Activated T-cell treated with anti-CD3 and anti-CD28 coated beads, Interleukin-2, amount 50 U/mL, for 48 hours (primary cell): Measurements from ENCODE around the gene NME3.
"Not testable (repeated sequence)": the region's sequence is repeated elsewhere in the genome, so short reads cannot be mapped to it uniquely, and the experiment has no call there.

ENCODE experiments used
- DNase-seq, 2 experiments: peaks; one replicate each; pipeline ENCODE4 v3.0.0-alpha.2; 2020

Gene NME3

DNA sequence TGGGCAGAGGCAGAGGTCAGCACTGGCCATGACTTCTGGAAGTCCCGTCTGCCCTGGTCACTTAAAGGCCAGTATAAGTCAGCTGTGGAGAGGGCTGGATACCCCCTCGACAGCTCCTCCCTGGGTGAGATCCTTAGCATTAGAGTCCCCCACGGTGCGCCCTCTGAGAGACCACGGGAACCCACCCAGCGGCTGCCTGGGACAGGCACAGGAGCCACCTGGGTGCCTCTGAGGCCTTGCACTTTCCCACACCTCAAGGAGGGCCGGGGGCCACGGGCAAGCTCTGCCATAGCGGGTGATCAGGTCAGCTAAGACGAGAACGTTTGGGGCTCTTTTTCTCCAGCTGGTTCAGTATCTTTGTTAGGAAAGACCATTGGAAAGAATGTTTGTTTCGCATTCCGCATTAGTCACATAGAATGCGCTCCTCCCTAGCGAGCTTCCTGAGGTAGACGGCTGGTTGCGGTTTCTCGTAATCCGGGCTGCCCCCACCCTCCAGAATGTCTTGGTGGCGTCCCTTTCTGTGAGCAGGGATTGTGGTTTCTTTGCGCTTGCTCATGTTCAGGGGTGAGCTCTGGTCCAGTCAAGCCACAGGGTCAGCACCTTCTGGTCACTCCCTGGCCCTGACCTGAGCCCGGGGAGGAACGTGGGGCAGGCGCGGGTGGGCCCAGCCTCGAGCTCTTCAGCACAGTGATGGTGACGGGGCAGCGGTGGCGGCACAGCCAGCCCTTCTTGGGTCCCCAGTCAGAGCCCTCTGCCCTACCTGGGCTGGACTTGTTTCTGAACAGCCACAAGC is 25.2 kb downstream of the NME3 start:
- no peak for DNase-seq

DNA sequence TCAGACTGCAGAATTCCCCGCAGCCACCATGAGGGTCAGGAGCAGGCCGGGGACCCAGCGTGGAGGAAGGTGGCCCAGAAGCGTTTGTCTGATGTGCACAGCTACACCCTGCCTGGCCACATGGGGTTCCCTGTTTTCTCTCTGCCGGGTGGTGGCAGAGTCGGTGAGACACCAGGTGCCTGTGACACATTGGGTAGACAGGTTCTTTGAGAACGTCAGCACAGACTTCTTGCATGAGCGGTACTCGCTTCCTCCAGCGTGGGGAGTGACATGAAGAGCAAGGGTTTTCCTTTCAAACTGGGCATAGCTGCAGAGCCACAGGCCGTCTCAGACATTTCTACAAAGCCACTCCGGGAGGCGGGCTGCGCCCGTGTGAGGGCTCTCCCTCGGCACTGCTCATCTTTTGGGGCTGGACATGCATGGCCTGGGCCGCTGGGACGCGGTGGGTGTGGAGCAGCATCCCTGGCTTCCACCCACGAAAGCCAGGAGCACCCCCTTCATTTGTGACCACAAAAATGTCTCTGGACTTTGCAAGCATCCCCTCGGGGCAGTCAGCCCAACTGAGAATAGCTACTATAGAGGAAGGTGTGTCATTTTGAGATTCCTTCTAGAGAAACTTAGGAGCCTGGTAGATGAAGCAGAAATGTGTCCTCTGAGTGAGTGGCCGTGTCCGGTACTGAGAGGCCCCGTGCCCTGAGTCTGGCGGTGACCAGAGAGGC is 26.0 kb downstream of the NME3 start:
- no peak for DNase-seq

DNA sequence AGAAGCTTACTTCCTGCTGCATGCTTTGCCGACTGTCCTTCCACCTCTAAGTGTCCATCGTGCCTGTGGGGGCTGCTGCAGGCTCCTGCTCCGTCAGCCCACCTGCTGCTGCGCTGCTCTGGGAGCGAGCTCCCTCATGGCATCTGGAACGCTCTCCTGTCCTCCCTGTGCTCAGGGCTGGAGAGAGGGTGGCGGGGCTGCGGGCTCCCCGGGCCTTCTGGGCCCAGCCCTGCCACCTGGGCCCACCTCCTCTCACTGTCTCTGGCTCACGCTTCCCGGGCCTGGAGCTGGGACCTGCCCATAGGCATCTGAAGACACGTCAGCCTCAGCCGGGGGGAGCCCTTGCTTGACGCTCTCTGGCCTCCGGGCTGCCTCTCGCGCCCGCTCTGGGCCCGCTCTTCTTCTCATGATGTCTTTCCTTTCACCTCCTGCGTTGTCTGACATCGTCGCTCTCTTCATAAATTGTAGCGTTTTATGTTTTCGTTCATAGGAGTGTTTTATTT is 27.0 kb downstream of the NME3 start:
- no peak for DNase-seq

DNA sequence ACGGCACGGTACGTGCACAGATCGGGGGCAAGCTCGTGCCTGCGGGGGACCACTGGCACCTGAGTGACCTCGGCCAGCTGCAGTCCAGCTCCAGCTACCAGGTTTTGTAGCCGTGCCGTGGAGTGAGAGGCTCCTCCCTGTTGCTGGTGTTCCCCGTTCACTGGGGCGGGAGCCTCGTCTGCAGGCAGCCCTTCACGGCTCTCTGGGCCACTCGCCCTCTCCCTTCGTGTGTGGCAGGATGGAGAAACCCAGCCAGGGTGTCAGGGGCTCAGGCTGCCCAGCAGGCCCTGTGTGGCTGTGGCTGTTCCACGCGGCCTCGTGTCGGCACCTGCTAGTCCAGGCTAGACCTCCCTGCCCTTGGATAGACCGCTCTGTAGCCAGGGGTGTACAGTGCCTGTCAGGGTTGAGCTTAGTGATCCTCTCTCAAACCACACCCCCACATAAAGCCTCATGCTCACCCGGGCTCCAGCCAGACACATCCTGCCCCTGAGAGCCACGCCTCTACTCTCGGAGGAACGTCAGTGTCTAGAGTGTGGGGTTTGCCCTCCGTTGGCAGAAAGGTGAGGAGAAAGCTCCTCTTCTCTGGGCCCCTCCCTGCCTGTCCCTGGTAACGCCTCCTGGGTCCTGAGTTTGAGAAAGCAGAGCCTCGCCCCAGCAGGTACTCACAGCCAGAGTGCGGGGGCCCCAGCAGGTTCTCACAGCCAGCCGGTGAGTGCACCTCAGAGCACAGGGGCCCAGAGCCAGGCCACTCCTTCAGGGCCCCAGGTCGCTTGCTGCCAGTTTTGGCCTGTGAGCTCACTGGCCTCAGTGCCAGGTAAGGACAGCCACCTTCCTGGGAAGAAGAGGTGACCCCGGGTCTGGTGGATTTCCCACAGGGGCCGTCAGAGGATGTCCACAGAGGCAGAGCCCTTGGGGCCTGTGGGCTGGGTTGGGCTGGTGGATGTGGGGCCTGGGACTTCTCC is 27.7 kb downstream of the NME3 start:
- DNase-seq, result no peak

DNA sequence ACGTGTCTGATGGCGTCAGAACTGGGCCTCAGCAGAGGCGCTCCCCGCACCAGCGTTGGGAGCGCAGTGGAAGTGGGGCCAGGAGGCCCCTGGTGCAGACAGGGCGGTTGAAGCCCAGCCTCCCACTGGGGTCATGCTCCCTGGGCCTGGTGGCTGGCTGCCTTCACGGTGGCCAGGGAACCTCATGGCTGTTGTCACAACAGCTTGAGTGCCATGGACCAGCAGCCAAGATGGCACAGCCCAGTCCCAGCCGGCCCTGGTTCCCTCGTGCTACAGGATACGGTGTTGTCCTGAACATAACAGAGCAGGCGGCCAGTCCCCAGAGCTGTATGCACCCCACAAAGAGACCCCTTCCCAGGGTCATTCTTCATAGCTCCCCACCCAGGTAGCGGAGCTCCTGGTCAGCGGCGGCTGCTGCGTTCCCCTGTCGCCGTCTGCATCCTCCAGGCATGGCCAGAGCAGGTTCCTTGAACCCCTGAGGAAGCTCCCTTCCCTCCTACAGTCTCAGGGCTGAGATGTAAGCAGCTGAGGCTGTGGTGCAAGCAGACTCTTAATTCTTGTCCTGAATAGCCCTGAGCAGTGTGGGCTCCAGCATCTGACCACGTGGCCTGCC is 29.7 kb downstream of the NME3 start:
- DNase-seq, result no peak

DNA sequence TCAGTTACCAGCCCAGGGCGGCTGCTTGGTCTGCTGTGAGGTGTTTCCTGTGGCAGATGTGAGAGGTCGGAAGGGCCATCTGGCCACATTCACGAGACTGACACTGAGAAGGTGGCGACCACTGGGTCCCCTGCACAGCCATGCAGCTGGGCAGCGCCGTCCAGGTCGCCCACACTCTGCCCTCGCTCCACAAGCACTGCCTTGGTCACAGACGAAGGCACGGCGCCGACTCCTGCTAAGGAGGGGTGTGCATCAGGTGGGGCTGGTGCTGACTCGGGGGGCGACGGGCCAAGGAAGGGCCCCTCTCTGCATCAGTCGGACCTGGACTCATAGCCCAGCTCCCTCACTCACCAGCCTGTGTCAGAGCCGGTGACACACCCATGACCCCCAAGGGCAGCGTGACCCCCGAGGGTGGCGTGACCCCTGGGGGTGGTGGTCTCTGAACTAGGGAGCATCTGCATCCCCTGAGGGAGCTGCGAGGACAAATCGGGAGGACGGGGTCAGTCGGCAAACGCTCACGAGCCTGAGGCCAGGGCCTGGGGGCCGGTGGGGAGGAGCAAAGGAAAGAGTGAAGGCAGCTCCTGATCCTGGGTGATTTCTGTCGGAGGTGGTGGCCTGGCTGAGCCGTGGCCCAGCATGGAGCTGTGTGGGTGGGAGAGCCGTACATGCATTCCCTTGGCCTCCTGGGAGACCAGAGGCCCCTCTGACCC is 30.4 kb downstream of the NME3 start:
- DNase-seq, result no peak

DNA sequence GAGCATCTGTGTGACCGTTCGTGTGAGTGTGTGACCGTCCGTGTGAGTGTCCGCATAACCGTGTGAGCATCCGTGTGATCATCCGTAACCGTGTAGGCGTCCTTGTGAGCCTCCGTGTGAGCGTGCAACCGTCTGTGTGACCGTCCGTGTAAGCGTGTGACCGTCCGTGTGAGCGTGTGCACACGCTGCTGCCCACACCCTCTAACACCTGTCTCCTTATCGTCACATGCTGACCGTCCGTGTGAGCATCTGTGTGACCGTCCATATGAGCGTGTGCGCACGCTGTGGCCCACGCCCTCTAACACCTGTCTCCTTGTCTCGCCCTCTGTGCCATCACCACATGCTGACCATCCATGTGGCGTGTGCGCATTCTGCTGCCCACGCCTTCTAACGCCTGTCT is 31.1 kb downstream of the NME3 start:
- no peak for DNase-seq

DNA sequence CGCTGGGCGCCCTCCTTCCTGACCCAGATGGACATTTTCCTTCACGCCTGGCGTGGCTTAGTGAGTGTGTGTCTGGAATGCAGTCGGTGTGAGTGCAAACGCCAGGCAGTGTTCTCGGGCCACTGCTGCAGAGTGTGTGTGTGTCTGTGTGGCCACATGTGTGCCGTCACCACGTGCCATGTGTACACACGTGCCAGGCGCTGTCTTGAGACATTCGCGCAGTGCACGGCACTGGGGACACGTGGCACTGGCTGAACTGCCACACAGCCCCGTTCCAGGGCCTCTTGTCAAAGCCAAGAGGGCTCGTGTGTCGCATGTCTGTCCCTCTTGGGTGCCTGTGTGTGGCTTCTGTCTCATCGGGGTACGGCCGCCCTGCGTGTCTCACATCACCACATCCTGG is 36.5 kb downstream of the NME3 start:
- no peak for DNase-seq

DNA sequence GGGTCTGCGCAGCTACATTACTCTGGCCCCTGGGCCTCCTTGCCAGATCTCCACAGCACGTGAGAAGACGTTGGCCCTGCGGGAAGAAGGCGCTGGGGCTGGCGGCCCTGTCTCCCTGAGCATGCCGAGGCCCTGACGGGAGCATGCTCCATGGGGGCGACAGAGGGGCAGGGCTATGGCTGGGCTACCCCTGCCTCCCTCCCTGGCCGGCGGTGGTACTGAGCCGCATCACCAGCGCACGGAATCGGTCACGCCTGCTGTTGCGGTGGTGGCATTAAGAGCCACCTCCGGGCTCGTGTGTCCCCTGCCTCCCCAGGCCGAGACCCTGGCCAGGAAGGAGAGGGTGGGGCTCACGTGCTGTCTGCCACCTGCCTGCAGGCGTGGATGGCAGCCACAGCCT is 37.2 kb downstream of the NME3 start:
- no peak for DNase-seq

DNA sequence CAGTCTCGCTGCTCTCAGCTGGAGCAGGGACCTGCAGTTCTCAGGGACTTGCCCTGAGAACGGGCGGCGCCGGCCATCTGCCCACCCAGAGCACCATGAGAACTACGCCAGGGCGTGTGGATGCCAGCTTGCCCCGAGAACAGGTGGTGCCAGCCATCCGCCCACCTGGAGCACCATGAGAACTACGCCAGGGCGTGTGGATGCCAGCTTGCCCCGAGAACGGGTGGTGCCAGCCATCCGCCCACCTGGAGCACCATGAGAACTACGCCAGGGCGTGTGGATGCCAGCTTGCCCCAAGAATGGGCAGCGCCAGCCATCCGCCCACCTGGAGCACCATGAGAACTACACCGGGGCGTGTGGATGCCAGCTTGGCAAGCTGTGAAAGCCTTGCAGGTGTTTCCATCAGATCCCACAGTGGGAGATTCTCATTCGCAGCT is 38.8 kb downstream of the NME3 start:
- not testable (repeated sequence) for DNase-seq

DNA sequence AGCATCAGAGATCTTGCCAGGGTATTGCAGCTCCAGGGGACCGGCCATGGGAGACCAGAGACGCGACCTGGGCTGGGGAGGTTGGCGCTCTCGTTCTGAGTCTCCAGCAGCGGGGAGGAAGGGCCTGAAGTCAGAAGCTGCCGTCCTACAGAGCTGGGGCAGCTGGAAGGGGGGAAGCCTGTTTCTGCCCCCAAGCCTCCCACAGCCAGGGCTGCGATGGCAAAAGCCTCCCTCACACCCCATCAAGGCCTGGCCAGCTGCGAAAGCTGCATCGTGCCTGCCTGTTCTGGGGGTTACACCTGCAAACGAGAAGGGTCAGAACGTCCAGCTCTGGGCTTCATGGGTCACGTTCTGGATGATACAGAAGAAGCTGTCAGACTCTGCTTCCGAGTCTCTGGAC is 39.3 kb downstream of the NME3 start:
- DNase-seq, result no peak

DNA sequence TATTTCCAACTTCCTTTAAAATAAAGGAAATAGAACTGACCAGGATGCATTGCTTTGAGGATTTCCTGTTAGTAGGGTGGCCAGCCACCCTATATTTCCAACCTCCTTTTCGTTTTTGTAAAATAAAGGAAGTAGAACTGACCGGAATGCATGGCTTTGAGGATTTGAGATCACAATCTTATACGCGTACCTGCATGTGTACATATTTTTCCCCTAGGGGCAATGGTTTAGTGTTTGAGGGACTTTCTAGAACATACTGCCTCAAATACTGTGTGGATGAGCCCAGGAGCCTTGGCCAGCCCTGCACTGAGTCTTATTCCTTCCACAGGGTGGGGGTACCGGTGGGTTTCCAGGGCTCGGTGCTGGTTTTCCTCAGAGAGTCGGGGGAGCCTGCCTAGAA is 39.7 kb downstream of the NME3 start:
- no peak for DNase-seq

DNA sequence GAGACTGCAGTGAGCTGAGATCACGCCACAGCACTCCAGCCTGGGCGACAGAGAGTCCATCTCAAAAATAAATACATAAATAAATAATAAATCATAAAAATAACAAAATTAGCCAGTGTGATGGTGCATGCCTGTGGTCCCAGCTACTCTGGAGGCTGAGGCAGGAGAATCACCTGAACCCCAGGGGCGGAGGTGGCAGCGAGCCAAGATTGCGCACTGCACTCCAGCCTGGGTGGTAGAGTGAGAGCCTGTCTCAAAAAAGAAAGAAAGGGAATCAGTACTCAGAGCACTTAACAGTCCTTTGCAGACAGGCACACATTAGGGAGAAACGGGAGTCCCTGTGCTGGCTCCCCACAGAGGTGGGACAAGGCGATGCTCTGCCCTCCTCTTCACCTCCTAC is 40.3 kb downstream of the NME3 start:
- DNase-seq, result no peak

DNA sequence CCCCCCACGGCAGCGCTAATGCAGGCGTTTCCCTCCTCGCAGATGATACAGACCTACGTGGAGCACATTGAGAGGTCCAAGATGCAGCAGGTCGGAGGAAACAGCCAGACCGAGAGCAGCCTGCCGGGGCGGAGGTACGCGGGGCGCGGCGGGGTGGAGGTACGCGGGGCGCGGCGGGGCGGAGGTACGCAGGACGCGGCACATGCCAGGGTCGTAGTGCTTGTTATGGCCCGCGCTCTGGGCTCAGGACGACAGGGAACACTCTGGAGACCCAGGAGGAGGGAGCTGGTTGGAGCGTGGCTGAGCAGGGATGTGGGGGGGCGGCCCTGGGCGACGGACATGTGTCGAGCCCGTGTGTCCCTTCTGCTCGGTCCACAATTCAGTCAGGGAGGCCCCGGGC is 41.9 kb downstream of the NME3 start:
- no peak for DNase-seq

DNA sequence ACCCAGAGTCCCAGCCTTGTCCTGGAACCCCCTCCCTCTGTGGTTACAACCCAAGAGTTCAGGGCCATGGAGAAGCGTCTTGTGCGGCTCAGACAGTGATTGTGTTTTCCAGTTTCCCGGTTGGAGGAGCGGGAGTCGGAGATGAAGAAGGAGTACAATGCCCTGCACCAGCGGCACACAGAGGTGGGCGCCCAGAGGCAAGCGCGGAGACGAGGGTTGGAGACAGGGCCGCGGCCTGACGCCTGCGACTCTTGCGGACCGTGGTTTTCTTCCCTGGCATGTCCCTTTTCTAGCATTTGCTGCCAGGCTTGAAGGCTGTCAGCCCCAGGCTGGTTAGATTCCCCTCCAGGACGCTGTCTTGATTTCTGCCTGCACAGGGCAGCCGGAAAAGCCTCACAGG is 42.3 kb downstream of the NME3 start:
- no peak for DNase-seq

DNA sequence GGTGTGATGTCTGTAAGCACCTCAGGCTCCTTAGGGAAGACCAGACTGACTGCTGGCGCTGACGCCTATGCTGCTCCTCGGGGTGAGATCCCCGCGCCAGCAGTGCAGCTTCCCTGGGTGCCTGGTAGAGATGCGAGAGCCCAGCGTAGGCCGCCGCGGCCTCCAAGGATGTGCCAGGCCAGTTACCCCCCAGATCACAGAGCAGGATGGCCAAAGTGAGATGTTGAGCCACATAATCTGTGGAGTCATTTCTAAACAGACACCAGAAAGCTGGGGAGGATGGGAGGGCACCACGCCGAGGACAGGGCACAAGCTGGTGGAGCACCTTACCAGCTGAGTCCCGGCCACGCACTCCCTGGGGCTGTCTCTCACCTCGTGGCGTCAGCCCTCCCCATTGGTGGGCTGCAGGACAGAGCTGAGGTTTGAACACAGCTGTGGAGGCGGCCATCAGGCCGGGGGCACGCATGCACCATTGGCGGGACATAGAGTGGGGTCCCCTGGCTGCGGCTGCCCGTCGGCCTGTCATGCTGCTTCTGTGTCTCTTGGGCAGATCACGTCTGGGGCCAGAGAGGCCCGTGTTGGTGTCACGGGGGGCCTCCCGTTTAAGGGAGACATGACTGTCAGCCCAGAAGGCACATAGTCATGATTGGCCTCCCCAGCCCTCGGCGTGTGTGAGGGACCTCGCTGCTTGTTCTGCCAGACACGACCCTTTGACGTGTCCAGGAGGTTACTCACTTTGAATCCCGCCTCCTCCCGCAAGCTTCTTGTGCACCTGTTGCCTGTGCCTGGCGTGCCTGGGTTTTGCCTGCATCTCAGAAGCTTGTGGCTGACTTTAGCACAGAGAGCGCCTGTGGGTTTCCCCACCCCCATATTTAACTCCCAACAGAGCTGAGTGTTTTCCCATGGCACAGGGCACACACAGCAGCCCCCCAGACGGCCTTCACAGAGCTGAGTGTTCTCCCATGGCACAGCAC is 43.4 kb downstream of the NME3 start:
- no peak for DNase-seq

DNA sequence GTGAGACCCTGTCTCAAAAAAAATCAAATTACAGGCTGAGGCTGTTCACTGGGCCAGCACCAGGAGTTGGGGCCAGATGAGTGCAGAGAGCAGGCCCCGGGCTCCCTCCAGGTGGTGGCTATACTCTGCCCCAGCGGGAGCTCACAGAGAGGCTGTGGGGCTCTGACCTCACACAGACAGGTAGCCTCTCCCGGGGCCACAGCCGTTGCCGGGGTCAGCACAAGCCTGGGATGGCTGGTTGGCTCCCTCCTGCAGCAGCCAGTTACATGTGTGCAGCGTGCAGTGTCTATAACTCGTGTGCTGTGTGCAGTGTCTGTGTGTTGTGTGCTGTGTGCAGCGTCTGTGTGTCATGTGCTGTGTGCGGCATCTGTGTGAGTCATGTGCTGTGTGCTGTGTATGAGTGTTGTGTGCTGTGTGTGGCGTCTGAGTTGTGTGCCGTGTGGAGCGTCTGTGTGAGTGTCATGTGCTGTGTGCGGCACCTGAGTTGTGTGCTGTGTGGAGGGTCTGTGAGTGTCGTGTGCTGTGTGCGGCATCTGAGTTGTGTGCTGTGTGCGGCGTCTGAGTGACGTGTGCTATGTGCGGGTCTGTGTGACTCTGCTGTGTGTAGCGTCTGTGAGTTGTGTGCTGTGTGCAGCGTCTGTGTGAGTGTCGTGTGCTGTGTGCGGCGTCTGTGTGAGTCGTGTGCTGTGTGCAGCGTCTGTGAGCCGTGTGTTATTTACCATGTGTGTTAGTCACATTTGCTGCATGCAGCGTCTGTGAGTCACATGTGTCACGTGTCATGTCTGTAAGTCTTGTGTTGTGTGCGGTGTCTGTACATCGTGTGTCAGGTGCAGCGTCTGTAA is 44.5 kb downstream of the NME3 start:
- DNase-seq, result no peak

DNA sequence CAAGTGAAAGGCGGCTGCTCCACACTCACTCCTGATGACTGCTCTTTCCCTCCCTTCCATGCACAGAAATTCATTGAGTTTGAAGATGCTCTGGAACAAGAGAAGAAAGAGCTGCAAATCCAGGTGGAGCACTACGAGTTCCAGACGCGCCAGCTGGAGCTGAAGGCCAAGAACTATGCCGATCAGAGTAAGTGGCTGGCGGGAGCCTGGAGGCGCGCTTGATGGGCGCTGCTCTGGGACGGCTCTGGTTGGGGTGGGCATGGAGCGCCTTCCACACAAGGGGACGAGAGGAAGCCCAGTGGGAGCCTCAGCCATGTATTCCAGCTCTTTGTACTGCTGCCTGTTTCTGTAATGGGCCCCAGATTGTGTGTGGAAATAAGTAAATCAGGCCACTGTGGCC is 46.9 kb downstream of the NME3 start:
- DNase-seq, result no peak

DNA sequence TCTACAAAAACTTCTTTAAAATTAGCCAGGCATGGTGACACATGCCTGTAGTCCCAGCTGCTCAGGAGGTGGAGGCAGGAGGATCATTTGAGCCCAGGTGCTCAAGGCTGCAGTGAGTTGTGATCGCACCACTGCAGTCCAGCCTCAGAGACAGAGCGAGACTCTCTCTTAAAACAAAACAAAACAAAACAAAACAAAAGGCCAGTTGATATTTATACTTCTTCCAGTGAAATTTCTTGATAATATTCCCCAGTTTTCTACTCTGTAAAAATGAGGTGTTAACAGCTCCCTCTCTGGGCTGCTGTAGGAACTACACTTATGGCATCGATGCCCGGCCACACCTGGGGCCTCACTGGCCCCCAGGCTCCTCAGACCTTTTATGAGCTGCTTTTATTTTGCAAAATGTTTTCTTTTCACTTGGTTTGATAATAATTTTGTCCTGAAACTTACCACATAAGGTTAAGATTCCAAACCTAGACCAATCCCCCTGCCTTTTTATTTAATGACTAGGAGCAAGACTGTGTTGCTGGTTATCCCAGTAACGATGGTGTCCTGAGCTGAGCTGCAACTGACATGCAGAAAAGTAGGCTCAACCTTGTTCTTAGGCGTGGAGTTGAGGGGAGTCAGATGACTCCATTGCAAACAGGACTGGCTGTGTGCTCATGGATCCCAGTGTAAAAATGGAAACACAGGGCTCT is 47.7 kb downstream of the NME3 start:
- DNase-seq, result peak; percentile 55 to 59
